Activated CD4-positive, alpha-beta T cell treated with anti-CD3 and anti-CD28 coated beads, Interleukin-2, amount 50 U/mL, for 48 hours (primary cell): ENCODE data around the gene CPA4.
A peak's percentile ranks its signal among the peaks of the same experiment; 100 is the strongest.
"Not testable (repeated sequence)": the region's sequence is repeated elsewhere in the genome, so short reads cannot be mapped to it uniquely, and the experiment has no call there.

ENCODE experiments used
- DNase-seq, 2 experiments: peaks; one replicate each; pipeline ENCODE4 v3.0.0-alpha.2; 2020

CPA4 gene

DNA sequence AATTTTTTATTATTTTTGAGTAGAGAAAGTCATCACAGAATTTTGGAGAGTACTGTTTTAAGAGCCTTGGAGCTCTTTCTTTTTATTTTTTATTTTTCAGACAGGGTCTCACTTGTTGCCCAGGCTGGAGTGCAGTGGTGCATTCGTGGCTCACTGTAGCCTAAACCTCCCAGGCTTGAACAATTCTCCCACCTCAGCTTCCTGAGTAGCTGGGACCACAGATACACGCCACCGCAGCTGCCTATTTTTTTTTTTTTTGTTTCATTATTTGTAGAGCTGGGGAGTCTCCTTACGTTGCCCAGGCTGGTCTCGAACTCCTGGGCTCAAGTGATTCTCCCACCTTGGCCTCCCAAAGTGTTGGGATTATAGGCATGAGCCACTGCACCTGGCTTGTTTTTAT lies 10.6 kb downstream of the CPA4 start:
- no peak for DNase-seq

DNA sequence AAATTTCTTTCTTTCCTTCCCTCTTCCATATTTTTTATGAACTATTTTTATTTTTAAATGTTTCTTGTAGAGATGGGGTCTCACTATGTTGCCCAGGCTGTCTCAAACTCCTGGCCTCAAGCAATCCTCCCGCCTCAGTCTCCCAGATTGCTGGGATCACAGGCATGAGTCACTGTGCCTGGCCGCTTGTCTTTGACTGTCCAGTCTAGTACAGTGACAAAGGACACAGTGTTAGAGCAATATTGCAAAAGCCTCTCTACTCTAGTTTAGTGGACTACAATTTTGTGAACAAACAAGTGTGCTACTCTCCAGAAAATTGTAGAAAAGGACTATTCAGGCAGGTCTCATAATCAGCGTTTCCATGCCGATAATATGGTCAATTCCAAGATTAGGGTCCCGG lies 11.0 kb downstream of the CPA4 start:
- DNase-seq = no peak

DNA sequence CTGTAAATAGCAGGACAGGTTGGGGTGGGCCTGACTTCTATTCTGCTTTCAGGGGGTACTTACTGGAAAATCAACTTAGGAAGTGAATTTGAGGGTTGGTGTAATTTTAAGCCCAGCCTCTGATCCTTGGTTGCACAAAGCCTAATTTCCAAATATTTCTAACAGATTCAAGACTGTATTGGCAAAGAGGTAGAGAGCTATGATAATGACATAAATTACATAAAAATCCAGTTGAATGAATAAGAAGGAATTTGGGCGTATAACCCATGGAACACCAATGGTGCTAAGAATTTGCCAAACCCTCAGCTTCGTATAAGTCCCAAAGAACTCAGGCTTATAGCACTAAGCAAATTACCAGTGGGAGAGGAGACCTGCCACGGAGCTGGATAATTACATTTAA lies 11.9 kb downstream of the CPA4 start:
- no peak for DNase-seq

DNA sequence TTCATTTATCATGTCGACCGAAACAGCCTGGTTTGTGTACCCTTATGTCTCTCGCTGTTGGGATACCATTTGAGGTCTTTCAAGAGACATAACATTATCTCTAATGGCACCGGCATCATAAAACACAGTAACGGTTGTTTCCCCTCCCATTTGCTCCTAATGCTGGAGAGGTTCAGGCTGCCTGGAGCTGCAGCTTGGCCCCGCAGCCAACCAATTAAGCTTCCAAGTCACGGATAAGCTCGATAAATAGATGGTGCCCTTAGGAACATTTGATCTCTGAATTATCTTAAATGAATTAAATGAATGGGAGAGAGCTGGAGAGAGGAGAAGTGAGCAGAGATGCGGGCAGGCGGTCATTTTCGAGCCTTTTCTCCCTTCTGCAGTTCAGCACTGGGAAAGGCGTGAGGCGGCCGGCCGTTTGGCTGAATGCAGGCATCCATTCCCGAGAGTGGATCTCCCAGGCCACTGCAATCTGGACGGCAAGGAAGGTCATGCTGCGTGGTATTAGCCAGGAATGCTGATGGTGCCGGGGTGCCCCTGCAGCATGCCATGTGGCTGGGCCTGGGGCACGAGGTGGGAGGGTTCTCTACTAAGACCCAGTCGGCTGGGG lies 12.6 kb downstream of the CPA4 start:
- no peak for DNase-seq

DNA sequence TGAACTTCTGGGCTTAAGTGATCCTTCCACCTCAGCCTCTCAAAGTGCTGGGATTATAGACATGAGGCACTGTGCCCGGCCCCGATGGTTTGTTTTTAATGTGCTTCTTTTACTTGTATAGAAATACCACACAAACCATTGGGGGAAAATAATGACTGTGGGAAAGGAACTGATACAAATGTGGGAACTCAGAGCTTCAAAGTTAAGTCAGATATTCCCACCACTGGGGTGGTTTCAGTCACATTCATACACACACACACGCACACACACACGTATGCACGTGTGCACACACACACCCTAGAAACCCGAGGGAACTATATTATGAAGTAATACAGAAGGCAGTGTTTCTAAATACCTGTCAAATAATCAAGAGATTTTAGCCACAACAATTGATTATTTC lies 17.0 kb downstream of the CPA4 start:
- DNase-seq = peak; percentile 9 to 32

DNA sequence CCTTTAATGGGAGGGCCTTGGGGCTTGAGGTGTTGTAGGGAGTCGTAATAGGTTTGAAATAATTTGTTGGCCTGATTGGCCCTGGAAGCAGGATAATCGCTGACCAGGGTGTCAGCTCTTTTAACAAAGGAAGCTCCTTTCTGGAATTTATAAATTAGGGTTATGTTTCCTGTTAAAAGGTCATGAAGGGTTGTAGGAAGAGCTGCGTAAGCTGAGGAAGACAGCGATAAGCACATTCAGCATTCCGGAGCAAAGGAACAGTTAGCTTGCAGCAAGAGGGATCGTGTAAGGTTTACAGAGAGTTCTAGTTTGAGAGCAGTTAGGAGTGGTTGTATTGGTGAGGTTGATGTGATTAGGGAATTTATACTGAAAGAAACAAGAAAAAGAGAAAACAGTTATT lies 21.3 kb downstream of the CPA4 start:
- DNase-seq = no peak

DNA sequence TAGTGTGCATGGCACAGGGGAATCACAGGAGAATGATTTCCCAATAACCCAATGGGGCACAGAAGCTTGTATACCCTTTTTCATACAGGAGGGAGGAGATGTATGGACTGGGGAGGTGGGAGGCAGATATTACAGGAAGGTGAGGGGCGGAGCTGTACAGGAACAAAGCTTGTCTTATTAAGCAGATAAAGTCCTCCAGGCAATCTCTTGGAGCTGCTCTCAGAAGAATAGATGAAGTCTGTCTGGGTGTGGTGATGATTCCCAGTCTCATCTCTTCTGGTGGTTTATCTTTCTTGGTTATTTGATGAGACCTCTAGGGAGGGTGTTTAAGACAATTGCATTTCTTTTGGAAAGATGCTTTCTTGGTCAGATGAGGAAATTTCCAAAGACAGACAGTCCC lies 26.6 kb downstream of the CPA4 start:
- DNase-seq = no peak

DNA sequence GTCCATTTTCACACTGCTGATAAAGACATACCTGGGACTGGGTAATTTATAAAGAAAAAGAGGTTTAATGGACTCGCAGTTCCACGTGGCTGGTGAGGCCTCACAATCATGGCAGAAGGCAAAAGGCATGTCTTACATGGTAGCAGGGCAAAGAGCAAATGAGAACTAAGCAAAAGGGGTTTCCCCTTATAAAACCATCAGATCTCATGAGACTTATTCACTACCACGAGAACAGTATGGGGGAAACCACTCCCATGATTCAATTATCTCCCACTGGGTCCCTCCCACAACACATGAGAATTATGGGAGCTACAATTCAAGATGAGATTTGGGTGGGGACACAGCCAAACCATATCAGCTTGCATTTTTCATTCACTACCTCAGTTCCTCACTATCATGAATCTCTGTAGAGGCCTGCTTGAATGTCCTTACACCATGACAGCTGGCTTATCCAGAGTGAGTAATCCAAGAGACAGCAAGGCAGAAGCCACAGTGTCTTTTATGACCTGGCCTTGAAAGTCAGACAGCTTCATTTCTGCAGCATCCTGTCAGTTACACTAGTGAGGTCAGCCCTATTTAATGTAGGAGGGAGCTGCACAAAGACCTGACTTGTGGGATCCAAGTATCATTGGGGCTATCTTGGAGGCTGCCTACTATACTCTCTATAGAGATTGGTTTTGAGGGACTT lies 28.7 kb downstream of the CPA4 start:
- DNase-seq = not testable (repeated sequence)

DNA sequence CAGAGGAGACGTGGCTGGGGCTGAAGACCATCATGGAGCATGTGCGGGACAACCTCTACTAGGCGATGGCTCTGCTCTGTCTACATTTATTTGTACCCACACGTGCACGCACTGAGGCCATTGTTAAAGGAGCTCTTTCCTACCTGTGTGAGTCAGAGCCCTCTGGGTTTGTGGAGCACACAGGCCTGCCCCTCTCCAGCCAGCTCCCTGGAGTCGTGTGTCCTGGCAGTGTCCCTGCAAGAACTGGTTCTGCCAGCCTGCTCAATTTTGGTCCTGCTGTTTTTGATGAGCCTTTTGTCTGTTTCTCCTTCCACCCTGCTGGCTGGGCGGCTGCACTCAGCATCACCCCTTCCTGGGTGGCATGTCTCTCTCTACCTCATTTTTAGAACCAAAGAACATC lies 29.7 kb downstream of the CPA4 start:
- DNase-seq = no peak

DNA sequence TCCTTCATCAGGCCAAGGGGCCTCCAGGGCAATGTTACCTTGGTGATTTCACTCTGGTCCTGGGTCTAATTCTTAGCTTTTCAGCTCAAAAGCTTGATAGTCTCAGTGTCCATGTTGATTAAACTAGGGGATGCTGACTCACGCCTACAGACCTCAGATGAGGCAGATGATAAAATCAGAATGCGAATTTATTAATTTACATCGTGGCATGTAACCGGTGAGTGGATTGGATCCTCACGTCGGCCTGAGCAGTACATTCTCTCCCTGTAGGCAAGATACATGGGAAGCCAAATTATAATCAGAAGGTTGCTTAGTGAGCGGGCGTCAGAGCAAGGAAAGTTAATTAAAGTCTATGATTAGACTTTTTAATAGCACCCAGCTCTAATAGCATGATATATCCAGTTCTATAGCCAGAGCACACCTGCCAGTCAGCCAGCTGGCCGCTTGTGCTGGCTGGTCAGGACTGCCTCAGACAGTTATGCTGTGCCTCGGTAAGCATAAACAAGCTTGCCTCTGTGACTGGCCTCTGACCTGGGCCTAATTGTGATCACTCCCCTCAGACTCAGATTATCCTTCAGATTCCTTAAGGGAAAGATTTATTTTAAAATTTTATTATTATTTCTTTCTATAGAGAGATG lies 31.5 kb downstream of the CPA4 start:
- DNase-seq = no peak

DNA sequence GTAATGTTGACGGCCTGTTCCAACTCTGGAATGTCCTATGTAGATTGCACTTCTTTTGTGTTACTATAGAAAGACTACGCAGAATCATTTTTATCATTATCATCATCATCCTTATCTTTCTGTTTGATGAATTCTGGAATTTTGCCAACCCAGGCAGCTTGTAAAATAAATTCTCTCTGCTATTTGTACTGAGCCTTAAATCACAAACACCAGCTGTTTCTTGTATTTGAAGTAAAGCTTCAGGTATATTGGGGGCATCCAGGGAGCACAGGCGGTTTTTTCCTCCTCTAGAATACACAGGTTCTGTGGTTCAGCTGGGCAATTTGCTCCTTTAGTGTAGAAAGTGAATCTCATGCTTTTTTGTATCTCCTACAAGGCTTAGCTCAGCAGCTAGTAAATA lies 36.7 kb downstream of the CPA4 start:
- no peak for DNase-seq

DNA sequence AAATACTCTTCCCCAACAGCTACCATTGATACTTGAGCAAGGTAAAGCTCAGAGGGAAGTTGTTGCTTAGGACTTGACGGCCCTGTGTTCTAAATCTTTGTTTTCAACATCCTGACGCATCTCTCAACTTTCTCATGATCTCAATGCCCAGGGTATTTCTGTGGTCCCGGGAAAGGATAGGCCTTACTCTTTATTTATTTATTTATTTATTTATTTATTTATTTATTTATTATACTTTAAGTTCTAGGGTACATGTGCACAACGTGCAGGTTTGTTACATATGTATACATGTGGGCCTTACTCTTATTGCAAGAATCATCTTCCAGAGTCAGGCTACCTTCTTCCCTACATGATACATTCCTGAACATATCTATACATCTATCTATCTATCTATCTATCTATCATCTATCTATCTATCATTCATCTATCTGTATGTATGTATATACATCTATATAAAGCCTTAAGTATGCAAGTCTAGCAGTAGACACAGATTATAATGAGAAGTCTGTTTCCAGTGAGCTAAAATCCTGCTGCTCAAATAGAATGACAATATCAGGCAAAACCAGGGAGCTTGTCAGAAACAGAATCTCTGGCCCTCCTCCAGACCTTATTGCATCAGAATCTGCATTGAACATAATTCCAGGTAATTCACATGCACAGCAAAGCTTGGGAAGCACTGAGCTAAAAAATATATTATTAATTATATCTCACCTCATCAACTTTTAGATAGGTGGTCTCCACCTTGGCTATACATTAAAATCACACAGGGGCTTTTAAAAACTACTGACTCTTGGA lies 39.5 kb downstream of the CPA4 start:
- no peak for DNase-seq

DNA sequence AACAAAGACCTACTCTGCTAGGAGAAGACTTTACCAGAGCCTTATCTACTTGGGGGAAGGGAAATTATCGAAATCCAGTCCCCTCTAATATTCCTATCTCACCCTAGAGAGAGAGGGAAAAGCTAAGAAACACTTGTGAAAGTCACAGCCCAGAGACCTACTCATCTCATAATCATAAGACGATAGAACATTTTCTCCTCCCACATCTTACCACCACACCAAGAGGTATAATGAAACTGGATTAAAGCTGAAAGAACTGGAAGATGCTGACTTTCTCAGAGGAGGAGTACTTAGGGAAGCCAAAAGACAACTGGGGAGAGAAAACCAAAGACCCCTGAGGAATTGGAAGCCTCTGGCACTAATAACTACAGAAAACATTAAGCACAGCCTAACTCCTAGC lies 40.9 kb downstream of the CPA4 start:
- no peak for DNase-seq

DNA sequence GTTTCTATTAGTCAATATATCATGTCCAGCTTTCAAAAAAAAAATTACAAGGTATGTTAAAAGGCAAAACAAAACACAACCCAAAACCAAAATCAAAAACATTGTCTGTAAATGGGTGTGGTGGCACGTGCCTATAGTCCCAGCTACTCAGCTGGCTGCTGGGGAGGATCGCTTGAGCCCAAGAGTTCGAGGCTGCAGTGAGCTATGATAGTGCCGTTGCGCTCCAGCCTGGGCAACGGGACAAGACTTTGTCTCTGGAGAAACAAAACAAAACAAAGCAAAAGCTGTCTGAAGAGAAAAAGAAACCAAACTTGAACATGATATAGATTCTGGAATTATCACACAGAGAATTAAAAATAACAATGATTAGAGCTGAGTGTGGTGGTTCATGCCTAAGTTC lies 41.3 kb downstream of the CPA4 start:
- DNase-seq = no peak

DNA sequence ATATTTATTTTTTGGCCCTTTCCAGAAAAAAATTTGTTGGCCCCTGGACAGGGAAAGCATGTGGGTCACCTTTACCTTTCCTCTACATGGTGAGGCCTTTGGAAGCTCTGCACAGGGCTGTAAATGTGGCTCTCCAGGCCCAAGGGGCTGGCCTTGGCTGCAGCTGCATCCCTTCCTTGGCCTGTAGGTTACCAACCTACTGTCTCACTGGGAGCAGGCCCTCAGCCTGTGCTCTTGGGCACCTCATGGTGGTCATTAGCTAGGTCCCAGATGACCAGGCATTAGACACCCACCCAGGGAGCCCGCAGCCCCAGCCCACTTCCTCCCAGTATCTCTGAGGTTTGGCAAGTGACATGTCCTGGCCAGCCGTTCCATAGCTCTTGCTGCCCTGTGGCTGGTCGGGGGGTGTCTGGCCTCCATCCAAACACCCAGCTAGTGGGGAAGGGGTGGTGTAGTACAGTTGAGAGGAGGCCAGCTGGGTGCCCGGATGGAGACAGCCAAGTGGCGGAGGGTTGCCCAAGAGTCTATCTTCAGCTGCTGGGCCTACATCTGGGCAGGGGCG lies 44.5 kb downstream of the CPA4 start:
- no peak for DNase-seq

DNA sequence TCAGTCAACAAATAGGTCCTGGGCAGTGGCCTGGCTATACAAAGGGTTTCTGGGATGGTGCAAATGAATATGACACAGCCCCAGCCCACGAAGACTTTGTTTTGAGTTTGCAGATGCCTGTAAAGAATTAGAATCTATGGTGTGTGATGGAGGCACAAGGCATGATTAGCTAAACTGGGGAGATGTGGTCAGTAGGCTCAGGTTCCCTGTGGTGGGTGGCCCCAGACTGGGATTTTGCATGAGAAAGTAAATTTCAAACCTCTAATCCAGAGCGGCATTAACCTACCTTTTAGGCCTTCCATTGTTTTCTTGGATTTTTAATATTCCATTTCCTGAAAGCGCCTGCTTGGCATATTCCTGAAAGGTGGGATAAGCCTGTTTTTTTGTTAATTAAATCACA lies 45.3 kb downstream of the CPA4 start:
- DNase-seq = no peak

DNA sequence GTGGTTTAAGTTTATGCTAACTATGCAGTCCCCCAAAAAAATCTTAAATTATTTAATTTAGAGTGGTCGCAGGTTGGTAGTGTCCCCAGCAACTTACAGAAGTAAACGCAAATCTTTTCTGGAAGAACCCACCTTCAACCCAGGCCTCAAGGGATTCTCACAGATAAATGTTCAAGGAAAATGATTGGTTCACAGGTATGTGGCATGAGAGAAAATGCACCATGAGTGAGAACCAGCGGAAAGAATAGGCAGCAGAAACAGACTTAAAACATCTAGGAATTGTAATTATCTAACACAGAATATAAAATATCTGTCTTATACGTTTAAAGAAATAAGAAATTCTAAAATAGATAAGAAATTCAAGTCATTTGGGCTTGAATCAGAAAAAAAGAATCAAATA lies 48.9 kb downstream of the CPA4 start:
- no peak for DNase-seq

DNA sequence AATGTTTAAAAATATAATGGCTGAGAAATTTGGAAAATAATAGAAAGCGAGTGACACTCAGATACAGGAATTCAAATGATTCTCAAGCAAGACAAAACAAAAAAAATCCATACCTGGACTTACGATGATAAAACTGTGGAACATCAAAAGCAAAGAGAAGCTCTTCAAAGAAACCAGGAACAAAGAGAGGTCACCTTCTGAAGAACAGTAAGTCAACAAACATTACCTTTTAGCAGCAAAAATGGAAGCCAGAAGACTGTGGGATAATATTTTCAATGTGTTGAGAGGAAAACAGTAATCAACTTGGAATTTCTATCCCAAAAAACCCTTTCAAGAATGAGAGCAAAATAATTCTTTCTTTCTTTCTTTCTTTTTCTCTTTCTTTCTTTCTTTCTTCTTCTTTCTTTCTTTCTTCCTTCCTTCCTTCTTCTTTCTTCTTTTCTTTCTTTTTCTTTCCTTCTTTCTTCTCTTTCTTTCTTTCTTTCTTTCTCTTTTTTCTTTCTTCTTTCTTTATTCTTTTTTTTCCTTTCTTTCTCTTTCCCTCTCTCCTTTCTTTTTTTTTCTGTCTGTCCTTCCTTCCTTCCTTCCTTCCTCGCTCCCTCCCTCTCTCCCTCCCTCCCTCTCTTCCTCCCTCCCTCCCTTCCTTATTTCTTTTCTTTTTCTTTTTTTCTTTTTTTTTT lies 49.9 kb downstream of the CPA4 start:
- DNase-seq = no peak

DNA sequence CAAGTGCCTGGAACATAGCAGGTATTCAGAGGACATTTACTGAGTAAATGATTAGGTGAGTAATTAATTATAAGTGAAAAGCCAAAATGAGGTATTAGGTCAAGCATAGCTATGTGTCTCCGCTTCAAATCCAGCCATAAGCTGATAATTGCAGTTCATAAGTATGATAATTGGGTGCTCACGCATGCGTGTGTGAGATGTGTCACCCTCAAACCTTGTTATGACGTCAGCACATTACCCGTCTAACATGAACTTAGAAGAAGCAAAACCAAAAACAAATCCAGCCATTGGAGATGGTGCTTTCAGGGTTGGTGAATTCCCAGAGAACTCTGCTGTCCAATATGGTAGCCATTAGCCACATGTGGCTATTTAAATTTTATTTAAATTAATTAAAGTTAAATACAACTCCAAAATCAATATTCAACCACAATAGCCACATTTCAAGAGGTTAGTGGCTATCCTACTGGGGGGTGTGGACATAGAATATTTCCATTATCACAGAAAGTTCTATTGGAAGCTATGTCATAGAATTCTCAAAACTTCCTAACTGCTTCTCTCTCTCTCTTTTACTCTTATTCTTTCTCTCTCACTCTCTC lies 51.4 kb downstream of the CPA4 start, which contains the start of gene CPA5:
Gene CPA5, plus strand, starts transcription at position 546 of the 596 bp plus-strand sequence. CDS start 1,670 bp downstream, outside the sequence.
- DNase-seq = no peak

DNA sequence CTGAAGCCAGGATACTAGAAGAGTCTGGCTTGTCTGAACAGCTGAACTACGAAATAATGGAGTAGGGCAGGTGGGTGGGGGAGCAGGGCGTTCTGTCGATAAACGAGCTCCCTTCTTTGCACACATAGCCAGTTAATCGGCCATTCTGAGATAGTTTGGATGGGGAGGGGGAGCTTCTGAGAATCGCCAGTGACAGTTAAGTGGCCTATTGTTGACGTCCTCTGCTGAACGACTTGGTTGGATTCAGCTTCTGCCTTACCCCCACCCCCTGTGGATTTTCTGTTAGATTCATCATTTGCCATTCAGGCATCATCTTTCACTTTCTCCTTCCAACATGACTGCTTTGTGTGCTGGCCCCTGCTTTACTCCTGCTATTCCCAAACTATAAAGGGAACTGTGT lies 52.2 kb downstream of the CPA4 start:
- no peak for DNase-seq

DNA sequence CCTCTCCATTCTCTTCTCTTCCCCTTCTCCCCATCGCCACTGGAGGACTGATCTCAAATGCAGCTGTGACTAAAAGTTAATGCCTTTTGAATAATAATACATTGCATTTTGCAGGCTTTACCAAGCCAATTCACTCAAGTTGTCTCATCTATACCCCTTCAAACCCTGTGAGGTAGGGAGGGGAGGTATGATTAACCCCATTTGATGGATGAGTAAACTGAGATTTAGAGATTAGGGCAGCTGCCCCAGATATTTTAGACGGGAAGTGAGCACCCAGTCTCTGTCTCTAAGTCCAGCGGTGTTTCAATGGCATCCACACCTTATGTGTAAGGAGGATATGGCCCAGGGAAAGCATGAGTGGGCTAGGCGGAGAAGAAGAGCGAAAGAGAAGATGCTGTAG lies 52.8 kb downstream of the CPA4 start:
- no peak for DNase-seq

DNA sequence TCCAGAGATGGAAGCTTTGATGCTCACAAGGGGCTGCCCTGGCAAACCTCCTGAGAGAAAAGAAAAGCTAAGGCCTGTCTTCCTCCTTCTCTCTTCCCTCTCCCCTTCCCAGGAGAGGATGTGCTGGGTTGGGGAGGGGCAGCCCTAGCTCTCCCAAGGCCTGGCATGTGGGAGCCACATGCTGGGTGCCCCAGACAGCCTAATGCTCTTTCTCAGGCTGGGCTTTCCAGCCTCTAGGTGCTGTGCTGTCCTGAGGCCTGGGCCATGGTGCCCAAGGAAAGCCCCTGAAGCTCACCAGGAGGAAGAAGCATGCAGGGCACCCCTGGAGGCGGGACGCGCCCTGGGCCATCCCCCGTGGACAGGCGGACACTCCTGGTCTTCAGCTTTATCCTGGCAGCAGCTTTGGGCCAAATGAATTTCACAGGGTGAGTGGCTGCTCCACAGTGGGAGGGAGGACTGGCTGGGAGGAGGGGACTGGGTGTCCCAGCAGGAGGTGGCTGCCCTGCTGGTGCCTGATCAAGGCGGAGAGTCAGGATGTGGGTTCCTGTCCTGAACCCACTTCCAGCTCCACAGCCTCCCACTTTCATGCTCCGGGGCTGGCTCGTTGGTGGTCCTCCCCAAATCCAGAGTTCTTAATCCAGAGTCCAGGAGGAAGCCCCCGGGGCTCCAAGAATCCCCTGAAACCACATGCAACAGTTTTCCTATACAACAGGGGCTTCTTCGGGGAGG lies 53.4 kb downstream of the CPA4 start:
- no peak for DNase-seq
